H1 (cell line): ENCODE results near the gene TMEM108. TPM values are rescaled to one million over a fixed set of nuclear protein-coding genes. Genes with fewer than 3 reads are reported as not detected.

Experiments
- JUN ChIP-seq: IDR thresholded peaks from 2 replicates; pipeline ENCODE4 v1.6.1; 2011; ENCODE audit warnings: low read depth, mild to moderate bottlenecking, improper control_type of control experiment, low read length
- SRF ChIP-seq: IDR thresholded peaks from 2 replicates; pipeline ENCODE4 v1.6.1; 2011; ENCODE audit warnings: mild to moderate bottlenecking, low read depth, low read length, moderate library complexity
- polyA plus RNA-seq, 7 experiments: library from polyadenylated mRNA; depleted of rRNA in 3 of 7; stranded (reverse) in 5 of 7; unstranded in 2 of 7; fragments of >200 nt in 5 of 7; fragments of 200-250 nt in 2 of 7; gene quantifications; 1 replicate in 5 of 7; 2 replicates in 1 of 7; 4 replicates in 1 of 7; pipeline versions ENCODE4 v1.2.1 to v1.2.3, GENCODE V29; 2011 to 2013; ENCODE audit warnings: missing spikeins in 2 of 7, mixed read lengths in 2 of 7
- total RNA-seq: library from RNA; stranded (reverse); fragmentation: NEBNext Ultra II Directional; extraction: Animal tissue kit (Norgen Biotek cat#: 25700); gene quantifications from 2 replicates; pipeline ENCODE4 v1.2.1, GENCODE V29; 2021

Gene TMEM108
- total and polyA plus RNA-seq, 2 of the 8 experiments (the other 6 are each of a cell fraction or from before 2014, with no cell fraction given), result 14.3 to 16.2 TPM

- no peak for TF ChIP-seq JUN
- no peak for TF ChIP-seq SRF
Observed at GRCh38 chr3:133301731-133302130, 263.5 kb downstream of the TMEM108 start (continued).
